LNCaP clone FGC (cell line): ENCODE results near the gene ADAMTSL3.

Experiments used
- DNase-seq: peaks from one replicate; pipeline ENCODE4 v3.0.0-alpha.2; 2011; ENCODE audit warnings: low read depth
- H3K4me3 ChIP-seq: 2 replicates; pipeline ENCODE4 v1.5.1; 2011; ENCODE audit warnings: mild to moderate bottlenecking, low read depth, low read length, control low read depth
- CTCF ChIP-seq: IDR thresholded peaks from 2 replicates; pipeline ENCODE4 v1.5.1; 2012; ENCODE audit warnings: mild to moderate bottlenecking; ENCODE audit not compliant: control insufficient read depth, insufficient read depth; ENCODE audit errors: extremely low read depth

The ADAMTSL3 gene

GRCh38 chr15:83970295-83970890 is 316.5 kb downstream of the ADAMTSL3 start:
- no peak for DNase-seq
- no peak overlapping the region for H3K4me3 ChIP-seq
- TF ChIP-seq CTCF = no peak

GRCh38 chr15:83971992-83972391 is 318.1 kb downstream of the ADAMTSL3 start:
- DNase-seq = no peak
- no peak for TF ChIP-seq CTCF
- no peak overlapping the region for H3K4me3 ChIP-seq

GRCh38 chr15:83973816-83974215 is 319.9 kb downstream of the ADAMTSL3 start:
- TF ChIP-seq CTCF = peak; percentile 35
- no peak overlapping the region for H3K4me3 ChIP-seq
- DNase-seq = no peak

- no peak for TF ChIP-seq CTCF
- H3K4me3 ChIP-seq = no peak overlapping the region
- no peak for DNase-seq
These were observed 324.1 kb downstream of the ADAMTSL3 start for GRCh38 chr15:83977992-83978391.

GRCh38 chr15:83978588-83978987 is 324.7 kb downstream of the ADAMTSL3 start:
- TF ChIP-seq CTCF = no peak
- no peak overlapping the region for H3K4me3 ChIP-seq
- no peak for DNase-seq

GRCh38 chr15:83980637-83981036 is 326.7 kb downstream of the ADAMTSL3 start:
- H3K4me3 ChIP-seq = no peak overlapping the region
- no peak for TF ChIP-seq CTCF
- DNase-seq = no peak

- no peak for DNase-seq
- no peak for TF ChIP-seq CTCF
- H3K4me3 ChIP-seq = no peak overlapping the region
These were observed 328.8 kb downstream of the ADAMTSL3 start for GRCh38 chr15:83982748-83983147.
